Epithelial cell of proximal tubule (primary cell): Measurements from ENCODE around the gene SOHLH1. TPM values are rescaled to one million over a fixed set of nuclear protein-coding genes. Genes with fewer than 3 reads are reported as not detected.

Experiments
- DNase-seq: peaks from one replicate; pipeline ENCODE4 v3.0.0-alpha.2; 2011; ENCODE audit warnings: low read depth
- H3K4me3 ChIP-seq: 2 replicates; pipeline ENCODE4 v1.5.1; 2011; ENCODE audit warnings: low read depth, mild to moderate bottlenecking, low read length
- total RNA-seq: library from RNA; depleted of rRNA; stranded (reverse); fragments of >200 nt; gene quantifications from 2 replicates; pipeline ENCODE4 v1.2.3, GENCODE V29; 2015
- TF ChIP-seq, protein P1 (sequence below): conservative IDR thresholded peaks from 2 replicates; pipeline ENCODE4 v1.5.1; 2012; ENCODE audit warnings: low read depth, mild to moderate bottlenecking, low read length

Gene SOHLH1
- total RNA-seq, 1 donor from 2014 or later, result not detected

GRCh38 chr9:135744333-135745070, 45.2 kb upstream of the SOHLH1 start:
- TF ChIP-seq, protein P1, sequence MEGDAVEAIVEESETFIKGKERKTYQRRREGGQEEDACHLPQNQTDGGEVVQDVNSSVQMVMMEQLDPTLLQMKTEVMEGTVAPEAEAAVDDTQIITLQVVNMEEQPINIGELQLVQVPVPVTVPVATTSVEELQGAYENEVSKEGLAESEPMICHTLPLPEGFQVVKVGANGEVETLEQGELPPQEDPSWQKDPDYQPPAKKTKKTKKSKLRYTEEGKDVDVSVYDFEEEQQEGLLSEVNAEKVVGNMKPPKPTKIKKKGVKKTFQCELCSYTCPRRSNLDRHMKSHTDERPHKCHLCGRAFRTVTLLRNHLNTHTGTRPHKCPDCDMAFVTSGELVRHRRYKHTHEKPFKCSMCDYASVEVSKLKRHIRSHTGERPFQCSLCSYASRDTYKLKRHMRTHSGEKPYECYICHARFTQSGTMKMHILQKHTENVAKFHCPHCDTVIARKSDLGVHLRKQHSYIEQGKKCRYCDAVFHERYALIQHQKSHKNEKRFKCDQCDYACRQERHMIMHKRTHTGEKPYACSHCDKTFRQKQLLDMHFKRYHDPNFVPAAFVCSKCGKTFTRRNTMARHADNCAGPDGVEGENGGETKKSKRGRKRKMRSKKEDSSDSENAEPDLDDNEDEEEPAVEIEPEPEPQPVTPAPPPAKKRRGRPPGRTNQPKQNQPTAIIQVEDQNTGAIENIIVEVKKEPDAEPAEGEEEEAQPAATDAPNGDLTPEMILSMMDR, result no peak
- DNase-seq, result no peak
- no peak overlapping the region for H3K4me3 ChIP-seq

- TF ChIP-seq, protein P1, result no peak
- DNase-seq, result no peak
- no peak overlapping the region for H3K4me3 ChIP-seq
These were observed 44.5 kb upstream of the SOHLH1 start for GRCh38 chr9:135743546-135744332.

DNA sequence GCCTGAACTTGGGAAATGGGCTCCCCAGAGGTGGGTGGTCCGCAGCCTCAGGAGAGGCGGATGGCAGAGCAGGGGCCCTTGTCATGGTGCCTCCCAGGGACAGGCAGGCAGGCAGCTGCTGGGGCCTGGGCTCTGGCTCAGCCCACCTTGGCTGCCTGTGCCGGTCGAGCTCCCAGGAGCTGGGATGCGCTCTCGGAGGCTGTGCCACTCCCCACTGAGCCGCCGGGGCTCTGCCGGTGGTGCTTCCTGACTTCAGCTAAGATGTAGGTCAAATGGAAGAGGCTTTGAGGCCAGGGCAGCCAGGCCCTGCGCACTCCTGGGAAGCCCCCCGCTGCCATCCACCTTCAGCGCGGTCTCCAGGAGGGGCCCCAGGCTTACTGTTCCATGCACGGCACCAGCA, 43.7 kb upstream of the SOHLH1 start:
- no peak overlapping the region for H3K4me3 ChIP-seq
- no peak for DNase-seq
- TF ChIP-seq, protein P1, result no peak

DNA sequence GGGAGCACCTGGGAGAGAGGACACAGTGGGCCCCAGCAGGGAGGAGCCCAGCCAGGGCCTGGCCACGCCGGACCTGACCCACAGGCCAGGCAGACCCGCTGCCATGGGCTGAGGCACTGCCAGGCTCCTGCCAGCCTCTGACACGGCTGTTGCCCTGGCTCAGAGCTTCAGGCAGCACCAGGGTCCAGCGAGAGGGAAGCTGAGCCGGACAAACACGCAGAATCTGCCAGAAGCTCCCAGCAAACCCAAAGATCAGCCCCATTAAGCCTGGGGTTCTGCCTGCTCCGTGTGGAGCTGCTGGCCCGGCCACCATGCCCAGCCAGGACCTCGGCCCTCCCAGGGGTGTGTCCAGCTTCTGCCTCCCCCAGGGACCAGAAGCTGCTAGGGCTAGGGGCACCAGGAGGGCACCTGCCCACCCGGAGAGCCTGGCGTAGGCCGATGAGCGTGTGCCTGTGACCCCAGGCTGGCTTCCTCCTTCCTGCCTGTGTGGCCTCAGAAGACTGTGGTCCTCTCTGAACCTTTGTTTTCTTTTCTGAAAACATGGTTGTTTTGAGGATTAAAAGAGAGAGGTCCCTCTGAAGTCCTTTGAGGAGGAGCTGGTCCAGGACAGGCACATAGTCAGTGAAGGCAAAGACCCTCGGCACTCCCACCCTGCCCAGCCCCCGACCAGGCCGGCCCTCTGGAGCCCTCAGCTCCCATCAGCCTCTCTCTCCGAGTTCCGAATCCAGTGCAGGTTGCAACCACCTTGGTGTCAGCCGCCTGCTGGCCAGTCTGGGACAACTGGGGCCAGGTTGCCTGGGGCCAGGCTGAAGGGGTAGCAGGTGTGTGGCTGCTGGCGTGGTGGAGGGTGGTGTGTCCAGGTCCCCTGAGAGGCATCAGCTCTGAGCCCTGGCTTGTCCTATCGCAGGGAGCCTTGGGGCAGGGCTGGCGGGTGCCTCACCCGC, 42.3 kb upstream of the SOHLH1 start:
- DNase-seq, result no peak
- no peak overlapping the region for H3K4me3 ChIP-seq
- TF ChIP-seq, protein P1, result no peak

- H3K4me3 ChIP-seq, result no peak overlapping the region
- DNase-seq, result no peak
- TF ChIP-seq, protein P1, result no peak
These were observed 40.3 kb upstream of the SOHLH1 start for GRCh38 chr9:135739271-135740220.
